Neural progenitor cell (in vitro differentiated cells): ENCODE measurements around the gene ARID3A.

Experiments
- EZH2 ChIP-seq: fragments of 200-600 bp; sonication (generic); IDR thresholded peaks from 2 replicates; pipeline ENCODE4 v1.6.1; 2017; ENCODE audit warnings: antibody characterized with exemption, mild to moderate bottlenecking, moderate library complexity
- TF ChIP-seq, protein P1 (sequence below): fragments of 200-600 bp; sonication (generic); IDR thresholded peaks from 2 replicates; pipeline ENCODE4 v1.5.1; 2017; ENCODE audit warnings: antibody characterized with exemption, mild to moderate bottlenecking

DNA sequence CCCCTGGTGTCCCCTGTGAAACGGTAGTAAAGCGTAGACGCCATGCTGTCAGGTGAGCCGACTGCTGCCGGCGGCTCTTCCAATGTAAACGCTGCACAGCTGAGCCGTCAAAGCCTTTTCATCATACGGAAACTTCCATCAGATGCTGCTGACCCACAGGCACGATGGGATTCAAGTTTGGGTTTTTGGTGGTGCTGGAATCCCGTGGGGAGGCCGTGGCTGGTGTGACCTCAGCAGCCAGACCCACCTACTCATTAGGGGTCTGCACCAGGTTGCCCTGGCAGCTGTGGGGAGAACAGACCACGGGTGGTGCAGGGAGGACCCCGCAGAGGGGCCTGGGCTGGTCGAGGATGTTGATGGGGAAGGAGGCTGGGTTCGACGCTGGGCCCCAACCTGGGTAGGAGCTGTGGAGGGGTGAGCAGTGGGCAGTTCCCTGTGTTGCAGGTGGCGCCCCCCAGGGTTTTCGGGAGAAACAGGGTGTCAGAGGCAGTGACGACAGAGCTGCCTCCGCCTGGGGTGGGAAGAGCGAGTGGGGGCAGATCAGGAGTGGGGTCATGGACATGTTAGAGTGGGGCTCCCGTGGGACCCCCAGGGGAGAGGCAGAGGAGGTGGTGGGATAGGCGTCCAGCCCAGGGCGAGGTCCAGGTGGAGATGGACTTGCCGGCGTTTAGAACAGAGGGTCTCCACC lies 81.0 kb downstream of the ARID3A start:
- TF ChIP-seq, protein P1, sequence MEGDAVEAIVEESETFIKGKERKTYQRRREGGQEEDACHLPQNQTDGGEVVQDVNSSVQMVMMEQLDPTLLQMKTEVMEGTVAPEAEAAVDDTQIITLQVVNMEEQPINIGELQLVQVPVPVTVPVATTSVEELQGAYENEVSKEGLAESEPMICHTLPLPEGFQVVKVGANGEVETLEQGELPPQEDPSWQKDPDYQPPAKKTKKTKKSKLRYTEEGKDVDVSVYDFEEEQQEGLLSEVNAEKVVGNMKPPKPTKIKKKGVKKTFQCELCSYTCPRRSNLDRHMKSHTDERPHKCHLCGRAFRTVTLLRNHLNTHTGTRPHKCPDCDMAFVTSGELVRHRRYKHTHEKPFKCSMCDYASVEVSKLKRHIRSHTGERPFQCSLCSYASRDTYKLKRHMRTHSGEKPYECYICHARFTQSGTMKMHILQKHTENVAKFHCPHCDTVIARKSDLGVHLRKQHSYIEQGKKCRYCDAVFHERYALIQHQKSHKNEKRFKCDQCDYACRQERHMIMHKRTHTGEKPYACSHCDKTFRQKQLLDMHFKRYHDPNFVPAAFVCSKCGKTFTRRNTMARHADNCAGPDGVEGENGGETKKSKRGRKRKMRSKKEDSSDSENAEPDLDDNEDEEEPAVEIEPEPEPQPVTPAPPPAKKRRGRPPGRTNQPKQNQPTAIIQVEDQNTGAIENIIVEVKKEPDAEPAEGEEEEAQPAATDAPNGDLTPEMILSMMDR, result no peak
- no peak for TF ChIP-seq EZH2
